HFF-Myc (cell line): ENCODE data around the gene PRKCB.

Experiments
- DNase-seq: peaks from one replicate; pipeline ENCODE4 v3.0.0-alpha.2; 2011; ENCODE audit warnings: low read depth; ENCODE audit errors: extremely low read depth
- H3K4me3 ChIP-seq: replicated peaks from 2 replicates; pipeline ENCODE4 v1.5.1; 2011; ENCODE audit warnings: low read depth, mild to moderate bottlenecking, control low read depth, low read length
- CTCF ChIP-seq: IDR thresholded peaks from 2 replicates; pipeline ENCODE4 v1.5.1; 2012; ENCODE audit warnings: mild to moderate bottlenecking, low read depth, low read length, control low read depth; ENCODE audit errors: missing control alignments

PRKCB gene

GRCh38 chr16:24198807-24199533 lies 363.2 kb downstream of the PRKCB start:
- no peak overlapping the region for H3K4me3 ChIP-seq
- no peak for DNase-seq
- TF ChIP-seq CTCF: no peak

GRCh38 chr16:24203675-24204074 lies 367.9 kb downstream of the PRKCB start:
- no peak for TF ChIP-seq CTCF
- DNase-seq: no peak
- no peak overlapping the region for H3K4me3 ChIP-seq

GRCh38 chr16:24204150-24204665 lies 368.4 kb downstream of the PRKCB start:
- TF ChIP-seq CTCF: no peak

GRCh38 chr16:24206926-24207325 lies 371.1 kb downstream of the PRKCB start:
- H3K4me3 ChIP-seq: no peak overlapping the region
- no peak for DNase-seq
- no peak for TF ChIP-seq CTCF

More at GRCh38 chr16:24204150-24204665, 368.4 kb downstream of the PRKCB start:
- DNase-seq: no peak
- H3K4me3 ChIP-seq: no peak overlapping the region

GRCh38 chr16:24208710-24209109 lies 372.9 kb downstream of the PRKCB start:
- DNase-seq: no peak
- no peak overlapping the region for H3K4me3 ChIP-seq
- TF ChIP-seq CTCF: no peak

- TF ChIP-seq CTCF: no peak
- no peak for DNase-seq
Observed at GRCh38 chr16:24214992-24215391, 379.2 kb downstream of the PRKCB start.

More at GRCh38 chr16:24214992-24215391, 379.2 kb downstream of the PRKCB start:
- H3K4me3 ChIP-seq: no peak overlapping the region
